GM12873 (cell line): ENCODE results near the gene ASPG.

Source experiments
- CTCF ChIP-seq: IDR thresholded peaks from 2 replicates; pipeline ENCODE4 v1.5.1; 2012; ENCODE audit warnings: low read depth, mild to moderate bottlenecking, moderate library complexity, low read length, control low read depth; ENCODE audit not compliant: insufficient read depth; ENCODE audit errors: missing control alignments

The ASPG gene

GRCh38 chr14:104076743-104077142, 8.8 kb upstream of the ASPG start:
- TF ChIP-seq CTCF, result no peak

- peak; percentile 100 for TF ChIP-seq CTCF
These were observed 7.5 kb upstream of the ASPG start for GRCh38 chr14:104078031-104078455.

- TF ChIP-seq CTCF, result no peak
These were observed 4.9 kb upstream of the ASPG start for GRCh38 chr14:104080376-104081260.

GRCh38 chr14:104081261-104081835, 4.2 kb upstream of the ASPG start:
- TF ChIP-seq CTCF, result no peak

GRCh38 chr14:104081951-104082464, 3.5 kb upstream of the ASPG start:
- TF ChIP-seq CTCF, result no peak

GRCh38 chr14:104082807-104083206, 2.7 kb upstream of the ASPG start:
- TF ChIP-seq CTCF, result no peak

- no peak for TF ChIP-seq CTCF
These were observed 1.1 kb upstream of the ASPG start for GRCh38 chr14:104084251-104085002.
